SKM-1 treated with dmso at 0.1 percent for 144 hours (cell line): Measurements from ENCODE around the gene PNPLA2.

Experiments
- DNase-seq: peaks from one replicate; lab custom pipeline; 2025; ENCODE audit not compliant: unreplicated experiment; lab: John Stamatoyannopoulos, UW

The PNPLA2 gene

GRCh38 chr11:813456-814096 lies 5.1 kb upstream of the PNPLA2 start:
- DNase-seq = no peak

- DNase-seq = no peak
Measured at GRCh38 chr11:815675-816432, 2.9 kb upstream of the PNPLA2 start.

- no peak for DNase-seq
Measured at GRCh38 chr11:816433-816779, 2.3 kb upstream of the PNPLA2 start.

- DNase-seq = peak; percentile 86
Measured at GRCh38 chr11:819129-819931, 616 bp downstream of the PNPLA2 start.

GRCh38 chr11:819943-820649 lies 1.4 kb downstream of the PNPLA2 start:
- peak; percentile 66 for DNase-seq

GRCh38 chr11:820655-821511 lies 2.2 kb downstream of the PNPLA2 start:
- no peak for DNase-seq

GRCh38 chr11:821512-822371 lies 3.0 kb downstream of the PNPLA2 start:
- no peak for DNase-seq

- no peak for DNase-seq
Measured at GRCh38 chr11:823441-824291, 5.0 kb downstream of the PNPLA2 start.

- no peak for DNase-seq
Measured at GRCh38 chr11:824292-824880, 5.7 kb downstream of the PNPLA2 start.

GRCh38 chr11:824942-825341 lies 6.2 kb downstream of the PNPLA2 start:
- DNase-seq = no peak

GRCh38 chr11:825366-826226 lies 6.9 kb downstream of the PNPLA2 start:
- DNase-seq = no peak

- DNase-seq = no peak
Measured at GRCh38 chr11:826227-826621, 7.5 kb downstream of the PNPLA2 start.

GRCh38 chr11:826836-827145 lies 8.1 kb downstream of the PNPLA2 start:
- no peak for DNase-seq

- no peak for DNase-seq
Measured at GRCh38 chr11:827146-827896, 8.6 kb downstream of the PNPLA2 start.

- DNase-seq = no peak
Measured at GRCh38 chr11:827897-828192, 9.1 kb downstream of the PNPLA2 start, which contains the start of gene CRACR2B. TSS of gene CRACR2B (plus strand) at chr11:827919. CDS start at chr11:828608, 689 bp downstream.

- no peak for DNase-seq
Measured at GRCh38 chr11:828506-829175, 9.9 kb downstream of the PNPLA2 start.
